ENCODE data around the gene SHC4. TPM values are rescaled to one million over a fixed set of nuclear protein-coding genes. Genes with fewer than 3 reads are reported as not detected.

The SHC4 gene
- 0.66 to 1.6 TPM (median 0.85 TPM) in 5 replicates for total RNA-seq (2022; extraction: Qiagen RNA extraction; ENCODE audit: low read depth)

GRCh38 chr15:48963524-48964113 is at the start of gene SHC4:
Gene SHC4 (minus strand): TSS chr15:48963919. CDS start chr15:48963015, 904 bp downstream.

DNA sequence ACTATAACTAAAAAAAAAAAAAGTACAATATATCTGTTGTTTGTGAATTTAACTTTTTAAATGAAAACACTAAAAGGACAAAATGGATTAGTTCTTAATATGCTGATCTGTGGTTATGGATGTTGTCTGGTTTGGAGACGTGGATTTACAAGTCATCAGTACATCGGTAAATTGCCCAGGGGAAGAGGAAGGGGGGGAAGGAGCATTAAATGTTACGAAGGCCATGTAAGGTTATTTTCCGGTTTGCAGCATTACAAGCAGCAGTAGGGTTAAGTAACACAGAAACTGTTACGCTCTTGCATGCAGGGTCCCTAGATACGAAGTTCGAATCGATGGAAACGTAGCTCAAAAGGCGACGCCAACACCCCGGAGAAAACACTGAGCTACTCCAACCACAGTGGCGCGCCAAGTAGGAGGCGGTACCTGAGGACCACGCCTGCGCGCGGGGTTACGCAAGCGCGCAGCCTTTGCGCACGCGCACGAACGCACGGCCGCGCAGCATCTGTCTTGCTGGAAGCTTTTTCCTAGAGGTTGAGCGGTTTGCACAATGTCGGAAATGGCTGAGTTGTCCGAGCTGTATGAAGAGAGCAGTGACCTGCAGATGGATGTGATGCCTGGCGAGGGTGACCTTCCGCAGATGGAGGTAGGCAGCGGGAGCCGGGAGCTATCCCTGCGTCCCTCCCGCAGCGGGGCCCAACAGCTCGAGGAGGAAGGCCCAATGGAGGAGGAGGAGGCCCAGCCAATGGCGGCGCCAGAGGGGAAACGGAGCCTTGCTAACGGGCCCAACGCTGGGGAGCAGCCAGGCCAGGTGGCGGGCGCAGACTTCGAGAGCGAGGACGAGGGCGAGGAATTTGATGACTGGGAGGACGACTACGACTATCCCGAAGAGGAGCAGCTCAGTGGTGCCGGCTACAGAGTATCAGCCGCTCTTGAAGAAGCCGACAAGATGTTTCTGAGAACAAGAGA is 85.8 kb downstream of the SHC4 start, which contains the start of gene EID1:
EID1 (plus strand) TSS at position 505 of the 966 bp plus-strand sequence; CDS start at position 548, 43 bp downstream.

DNA sequence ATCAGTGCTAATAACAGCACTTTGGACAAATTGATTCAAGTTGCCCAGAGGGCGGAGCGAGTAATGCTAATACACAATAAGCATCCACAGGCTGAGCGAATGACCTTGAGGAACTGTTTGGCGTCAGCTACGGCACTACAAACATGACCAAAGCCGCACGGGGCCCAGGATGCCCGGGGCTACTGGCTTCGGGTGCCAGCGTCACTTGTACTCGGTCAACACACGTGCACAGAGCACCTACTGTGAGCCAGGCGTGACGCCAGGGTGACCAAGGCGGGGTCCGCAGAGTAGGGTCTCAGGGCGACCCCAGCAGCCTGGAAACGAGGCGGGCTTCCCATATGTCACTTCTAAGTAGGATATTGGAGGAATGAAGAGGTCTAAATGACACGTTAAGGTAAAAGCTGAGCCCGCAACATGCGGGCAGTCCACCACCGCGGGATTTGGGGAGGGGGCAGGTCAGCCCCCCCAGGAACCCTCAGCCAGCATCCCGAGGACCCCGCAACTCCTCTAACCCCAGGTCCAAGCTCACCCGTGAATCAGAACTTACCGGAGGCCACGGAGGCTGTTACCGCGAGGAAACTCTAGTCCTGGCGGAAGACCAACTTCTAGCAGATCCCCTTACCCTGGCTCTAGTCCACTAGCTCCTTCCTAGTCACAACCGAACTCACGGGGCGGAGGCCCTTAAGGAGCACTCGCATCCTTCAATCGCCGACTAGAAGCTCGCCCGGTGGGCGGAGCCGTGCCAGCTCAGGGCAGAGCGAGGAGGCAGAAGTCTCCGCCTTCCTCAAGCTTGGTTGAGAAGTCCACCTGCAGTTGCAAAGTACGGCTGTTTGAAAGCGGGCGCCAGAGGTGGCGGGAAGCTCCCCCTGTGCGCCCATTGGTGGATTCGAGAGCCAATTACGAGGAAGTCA is 153.1 kb downstream of the SHC4 start, which contains the start of gene CEP152:
CEP152 (minus strand) TSS at position 656 of the 911 bp plus-strand sequence. CDS start 5,420 bp downstream, outside the sequence.

Other genes with a start within 250 kb of the SHC4 start
- 3.6 to 7.6 TPM (median 4.3 TPM) in 5 replicates for gene CEP152, start 152.8 kb downstream of the SHC4 start, total RNA-seq (2022; extraction: Qiagen RNA extraction; ENCODE audit: low read depth)
- gene EID1, start 85.8 kb downstream of the SHC4 start, total RNA-seq (2022; extraction: Qiagen RNA extraction; ENCODE audit: low read depth) = 106 to 131 TPM (median 113 TPM) in 5 replicates
- gene SECISBP2L, start 82.5 kb upstream of the SHC4 start, total RNA-seq (2022; extraction: Qiagen RNA extraction; ENCODE audit: low read depth) = 5.7 to 10.5 TPM (median 7.5 TPM) in 5 replicates
- gene COPS2, start 191.7 kb upstream of the SHC4 start, total RNA-seq (2022; extraction: Qiagen RNA extraction; ENCODE audit: low read depth) = 57.8 to 109 TPM (median 58.0 TPM) in 5 replicates
- gene GALK2, start 206.3 kb upstream of the SHC4 start, total RNA-seq (2022; extraction: Qiagen RNA extraction; ENCODE audit: low read depth) = 22.0 to 27.1 TPM (median 22.0 TPM) in 5 replicates